ENCODE results near the gene ACRBP. TPM values are rescaled to one million over a fixed set of nuclear protein-coding genes. Genes with fewer than 3 reads are reported as not detected.

Gene ACRBP
- total and polyA plus RNA-seq, 2 donors (not counting 3 experiments of a cell fraction or from before 2014, with no cell fraction given), result 1.3 to 5.7 TPM

GRCh38 chr12:6641131-6641530 lies 6.1 kb downstream of the ACRBP start:
- intact Hi-C loops (cut with micrococcal nuclease) (no loop called here), dilution Hi-C loops (cut with MboI; ENCODE audit: extremely low pct_ligation_motif_present, low sequenced_read_pairs) (no loop called here)
- peaks cover 0 to 2% of the 10 kb centered on the region in 2 experiments for H3K27me3 ChIP-seq (ENCODE audit: control insufficient read depth in 2 of 2, insufficient read depth in 2 of 2, low read length in 2 of 2)
- H4K20me1 ChIP-seq (replicated peaks; ENCODE audit: control insufficient read depth, extremely low read depth, insufficient read depth, low read length), result no peaks in the 10 kb centered on the region
- no peaks in the 10 kb centered on the region for H3K9me1 ChIP-seq (replicated peaks; ENCODE audit: control insufficient read depth, extremely low read depth, insufficient read depth, low read length)
- H3K36me3 ChIP-seq (ENCODE audit: control insufficient read depth in 2 of 2, extremely low read depth in 1 of 2, insufficient read depth in 2 of 2, low read length in 2 of 2), result no peaks in the 10 kb centered on the region
- TF ChIP-seq POLR2A (IDR thresholded peaks at IDR 0.05; ENCODE audit: low read depth, low read length), result no peak
- no peak for TF ChIP-seq POLR2AphosphoS5 (IDR thresholded peaks at IDR 0.05; ENCODE audit: insufficient read depth, low read depth, low read length)
- TF ChIP-seq MAX (IDR thresholded peaks at IDR 0.05; ENCODE audit: insufficient read depth, insufficient read length), result no peak
- TF ChIP-seq EZH2 (IDR thresholded peaks at IDR 0.05; ENCODE audit: borderline replicate concordance, low read depth, low read length, severe bottlenecking), result no peak
- TF ChIP-seq GATA2 (IDR thresholded peaks at IDR 0.05; ENCODE audit: insufficient read depth, insufficient read length, low read depth, low read length), result no peak
- TF ChIP-seq FOS (IDR thresholded peaks at IDR 0.05; ENCODE audit: borderline replicate concordance, insufficient read depth, low read length), result no peak
- TF ChIP-seq JUN (IDR thresholded peaks at IDR 0.05; ENCODE audit: borderline replicate concordance, insufficient read depth, insufficient read length, low read depth), result no peak
- TF ChIP-seq CTCF (IDR thresholded peaks at IDR 0.05; ENCODE audit: extremely low read depth in 1 of 2, insufficient read depth in 1 of 2, low read depth in 1 of 2, low read length in 2 of 2), result no peak
- no peak overlapping the region for H2AFZ ChIP-seq (ENCODE audit: low read depth, low read length)
- ChIA-PET CTCF (interaction anchor here (1.2 kb wide), 1 partner anchor 18 kb away, joined by 5 read pairs; no protein-coding TSS in a partner anchor), POLR2A (interaction anchor here (1.1 kb wide), 1 partner anchor 11 kb away, joined by 3 read pairs; no protein-coding TSS in a partner anchor)
- no peak for FAIRE-seq
- no peak for DNase-seq (ENCODE audit: low read depth, low spot score)
- H3K4me2 ChIP-seq (ENCODE audit: insufficient read depth, low read length), result no peak overlapping the region
- H3K4me1 ChIP-seq (ENCODE audit: control insufficient read depth, extremely low read depth, insufficient read depth, low read length), result peaks cover 13% of the 10 kb centered on the region
- no peak overlapping the region for H3K9ac ChIP-seq (replicated peaks; ENCODE audit: extremely low read depth, insufficient read depth, low read length)
- no peak overlapping the region for H3K27ac ChIP-seq (ENCODE audit: insufficient read depth, low read depth, low read length)
- no peaks in the 10 kb centered on the region for H3K79me2 ChIP-seq (ENCODE audit: control insufficient read depth, insufficient read depth, low read length)
- H3K4me3 ChIP-seq (replicated peaks in 1 of 3; ENCODE audit: insufficient read depth in 1 of 3, low read depth in 1 of 3, low read length in 3 of 3), result no peak overlapping the region
- BruUV-seq (replicated peaks), result no TSS peak
- no peaks in the 10 kb centered on the region for H3K9me3 ChIP-seq (replicated peaks; ENCODE audit: control insufficient read depth, insufficient read depth, low read length)
